Activated naive CD4-positive, alpha-beta T cell treated with anti-CD3 and anti-CD28 coated beads, Interleukin-2, amount 50 U/mL, for 24 hours (primary cell): ENCODE data around the gene APPL1.
"Not testable (repeated sequence)": the region's sequence is repeated elsewhere in the genome, so short reads cannot be mapped to it uniquely, and the experiment has no call there.

Experiments
- H3K27ac Mint-ChIP-seq: one replicate; pipeline ENCODE4 v1.8.0; 2021; ENCODE audit warnings: mild to moderate bottlenecking, mixed read lengths
- H3K27me3 Mint-ChIP-seq: one replicate; pipeline ENCODE4 v1.8.0; 2021; ENCODE audit warnings: mixed read lengths
- H3K36me3 Mint-ChIP-seq: one replicate; pipeline ENCODE4 v1.8.0; 2021; ENCODE audit warnings: mixed read lengths
- H3K4me1 Mint-ChIP-seq: one replicate; pipeline ENCODE4 v1.8.0; 2021; ENCODE audit warnings: mixed read lengths
- H3K4me3 Mint-ChIP-seq: one replicate; pipeline ENCODE4 v1.8.0; 2021; ENCODE audit warnings: mild to moderate bottlenecking, mixed read lengths
- H3K9me3 Mint-ChIP-seq: one replicate; pipeline ENCODE4 v1.8.0; 2021; ENCODE audit warnings: mixed read lengths

APPL1 gene

GRCh38 chr3:57298041-57298440 lies 70.5 kb downstream of the APPL1 start:
- Mint-ChIP-seq H3K9me3 (no peaks in the 10 kb centered on the region), H3K36me3 (peaks cover 4% of the 10 kb centered on the region), H3K27ac (no peak overlapping the region), H3K4me1 (no peaks in the 10 kb centered on the region), H3K4me3 (no peak overlapping the region), H3K27me3 (peaks cover 11% of the 10 kb centered on the region)

- H3K4me1 Mint-ChIP-seq, H3K4me3 Mint-ChIP-seq, H3K9me3 Mint-ChIP-seq, H3K36me3 Mint-ChIP-seq, H3K27ac Mint-ChIP-seq, H3K27me3 Mint-ChIP-seq: not testable (repeated sequence)
Measured at GRCh38 chr3:57303520-57303919, 76.0 kb downstream of the APPL1 start.

- no peaks in the 10 kb centered on the region for H3K36me3 Mint-ChIP-seq
- H3K27me3 Mint-ChIP-seq: peaks cover 6% of the 10 kb centered on the region
- no peaks in the 10 kb centered on the region for H3K9me3 Mint-ChIP-seq
- no peak overlapping the region for H3K4me3 Mint-ChIP-seq
- H3K27ac Mint-ChIP-seq: no peak overlapping the region
- H3K4me1 Mint-ChIP-seq: no peaks in the 10 kb centered on the region
Measured at GRCh38 chr3:57309769-57310360, 82.3 kb downstream of the APPL1 start.

DNA sequence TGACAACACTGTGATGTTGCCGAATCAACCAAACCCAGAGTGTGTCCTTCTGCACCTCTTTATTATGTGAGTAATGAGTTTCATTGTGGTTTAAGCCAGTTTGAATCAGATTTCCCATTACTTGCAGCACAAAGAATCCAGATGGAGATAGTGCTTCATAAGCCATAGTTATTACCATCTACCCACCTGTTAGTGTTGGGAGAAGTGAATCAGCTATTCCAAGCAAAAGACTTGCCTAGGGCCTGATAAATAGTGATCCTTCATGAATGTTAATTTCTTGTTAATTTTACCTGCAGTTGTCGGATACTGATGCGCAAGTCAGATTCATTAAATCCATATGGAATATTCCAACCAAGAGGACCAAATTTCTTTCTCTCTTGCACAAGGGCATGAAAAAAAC lies 86.7 kb downstream of the APPL1 start:
- Mint-ChIP-seq H3K27ac (no peak overlapping the region), H3K36me3 (no peaks in the 10 kb centered on the region), H3K4me1 (no peaks in the 10 kb centered on the region), H3K27me3 (peaks cover 17% of the 10 kb centered on the region), H3K4me3 (no peak overlapping the region), H3K9me3 (no peaks in the 10 kb centered on the region)
